Measurements from ENCODE around the gene PMAIP1.
"Not testable (repeated sequence)": the region's sequence is repeated elsewhere in the genome, so short reads cannot be mapped to it uniquely, and the experiment has no call there.

PMAIP1 gene

GRCh38 chr18:59885579-59886163 is 14.1 kb upstream of the PMAIP1 start:
- DNase-seq = no peak

- not testable (repeated sequence) for DNase-seq
Measured at GRCh38 chr18:59886399-59886798, 13.4 kb upstream of the PMAIP1 start.

GRCh38 chr18:59892123-59892522 is 7.7 kb upstream of the PMAIP1 start:
- DNase-seq = no peak

GRCh38 chr18:59893971-59894370 is 5.8 kb upstream of the PMAIP1 start:
- no peak for DNase-seq

- no peak for DNase-seq
Measured at GRCh38 chr18:59897321-59897954, 2.4 kb upstream of the PMAIP1 start.

DNA sequence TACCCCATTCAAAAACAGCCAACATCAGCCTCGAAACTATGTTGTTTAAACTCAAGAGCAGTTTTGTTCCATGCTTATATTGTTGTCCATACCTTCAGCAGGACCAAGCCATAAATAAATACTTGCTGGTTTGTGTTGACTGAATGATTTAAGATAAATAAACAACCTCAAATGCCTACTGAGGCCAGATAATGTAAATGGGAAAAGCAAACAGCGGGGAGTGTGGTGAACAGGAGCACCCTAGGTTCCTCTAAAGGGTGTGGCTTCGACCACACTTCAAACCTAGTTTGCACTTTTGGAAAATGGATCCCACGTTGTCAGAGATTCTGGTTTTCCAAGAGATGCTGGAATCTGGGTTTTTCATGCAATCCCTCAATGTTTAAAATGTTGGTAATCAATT is 1.7 kb upstream of the PMAIP1 start:
- DNase-seq = no peak

GRCh38 chr18:59898609-59899297 is 1.0 kb upstream of the PMAIP1 start:
- DNase-seq = no peak

DNA sequence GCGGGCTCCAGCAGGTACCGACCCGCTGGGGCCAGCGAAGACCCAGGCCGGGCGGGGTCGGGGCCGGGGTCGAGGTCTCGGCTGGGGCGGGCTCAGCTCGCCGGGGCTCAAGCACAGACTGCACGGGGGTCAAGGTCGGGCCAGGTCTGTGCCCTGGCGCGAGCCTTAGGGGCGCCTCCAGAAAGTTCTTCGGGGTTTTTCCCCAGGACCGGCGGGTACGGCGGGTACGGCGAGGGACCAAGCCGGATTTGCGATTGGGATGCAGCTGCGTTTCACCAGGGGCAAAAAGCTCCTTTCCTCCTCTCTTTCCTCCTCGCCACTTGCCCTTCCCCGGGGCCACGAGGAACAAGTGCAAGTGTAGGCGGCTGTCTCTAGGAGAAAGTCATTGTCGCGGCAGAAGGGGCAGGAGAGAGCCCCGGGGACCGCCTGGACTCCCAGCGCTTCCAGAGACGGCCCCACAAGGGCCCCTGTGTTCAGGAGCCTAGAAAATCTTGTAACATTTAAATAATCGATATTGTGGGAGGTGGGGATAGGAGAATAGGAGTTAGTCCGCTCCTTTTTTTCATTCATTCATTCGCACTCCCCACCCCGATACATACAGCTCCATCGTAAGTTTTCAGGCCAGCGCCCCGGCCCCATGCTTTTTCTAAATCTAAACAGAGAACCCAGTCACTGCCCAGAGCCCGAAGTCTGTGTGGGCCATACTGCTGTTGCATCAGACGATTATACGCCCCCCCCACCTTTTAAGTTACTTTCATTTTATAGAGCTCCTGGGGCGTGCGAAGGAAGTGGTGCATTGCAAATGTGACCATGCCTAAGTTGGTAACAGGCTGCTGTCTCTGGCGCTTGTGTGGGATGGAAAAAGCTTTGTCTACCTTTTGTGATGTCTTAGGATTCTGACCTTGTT is 679 bp downstream of the PMAIP1 start:
- DNase-seq = no peak

- DNase-seq = no peak
Measured at GRCh38 chr18:59902131-59902992, 2.6 kb downstream of the PMAIP1 start.

DNA sequence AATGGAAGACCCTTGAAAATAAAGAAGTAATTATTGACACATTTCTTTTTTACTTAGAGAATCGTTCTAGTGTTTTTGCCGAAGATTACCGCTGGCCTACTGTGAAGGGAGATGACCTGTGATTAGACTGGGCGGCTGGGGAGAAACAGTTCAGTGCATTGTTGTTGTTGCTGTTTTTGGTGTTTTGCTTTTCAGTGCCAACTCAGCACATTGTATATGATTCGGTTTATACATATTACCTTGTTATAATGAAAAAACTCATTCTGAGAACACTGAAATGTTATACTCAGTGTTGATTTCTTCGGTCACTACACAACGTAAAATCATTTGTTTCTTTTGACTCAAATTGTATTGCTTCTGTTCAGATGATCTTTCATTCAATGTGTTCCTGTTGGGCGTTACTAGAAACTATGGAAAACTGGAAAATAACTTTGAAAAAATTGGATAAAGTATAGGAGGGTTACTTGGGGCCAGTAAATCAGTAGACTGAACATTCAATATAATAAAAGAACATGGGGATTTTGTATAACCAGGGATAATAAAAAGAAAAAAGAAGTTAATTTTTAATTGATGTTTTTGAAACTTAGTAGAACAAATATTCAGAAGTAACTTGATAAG is 3.3 kb downstream of the PMAIP1 start:
- DNase-seq = no peak

DNA sequence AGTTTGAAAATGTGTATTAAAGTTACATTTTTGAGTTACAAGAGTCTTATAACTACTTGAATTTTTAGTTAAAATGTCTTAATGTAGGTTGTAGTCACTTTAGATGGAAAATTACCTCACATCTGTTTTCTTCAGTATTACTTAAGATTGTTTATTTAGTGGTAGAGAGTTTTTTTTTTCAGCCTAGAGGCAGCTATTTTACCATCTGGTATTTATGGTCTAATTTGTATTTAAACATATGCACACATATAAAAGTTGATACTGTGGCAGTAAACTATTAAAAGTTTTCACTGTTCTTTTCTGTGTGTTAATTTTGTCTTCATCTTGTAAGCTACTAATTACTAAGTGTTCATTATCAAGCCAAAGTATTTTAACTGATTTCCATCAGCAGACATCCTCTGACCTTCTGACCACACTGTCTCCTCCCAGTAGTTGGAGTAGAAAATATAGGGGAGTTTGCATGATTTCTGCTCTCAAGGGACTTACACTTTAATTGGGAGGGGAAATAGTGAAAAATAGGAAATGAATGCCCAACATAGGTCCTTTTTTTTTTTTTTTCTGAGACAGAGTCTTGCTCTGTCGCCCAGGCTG is 4.3 kb downstream of the PMAIP1 start:
- DNase-seq = no peak

GRCh38 chr18:59905686-59906091 is 5.9 kb downstream of the PMAIP1 start:
- DNase-seq = no peak

DNA sequence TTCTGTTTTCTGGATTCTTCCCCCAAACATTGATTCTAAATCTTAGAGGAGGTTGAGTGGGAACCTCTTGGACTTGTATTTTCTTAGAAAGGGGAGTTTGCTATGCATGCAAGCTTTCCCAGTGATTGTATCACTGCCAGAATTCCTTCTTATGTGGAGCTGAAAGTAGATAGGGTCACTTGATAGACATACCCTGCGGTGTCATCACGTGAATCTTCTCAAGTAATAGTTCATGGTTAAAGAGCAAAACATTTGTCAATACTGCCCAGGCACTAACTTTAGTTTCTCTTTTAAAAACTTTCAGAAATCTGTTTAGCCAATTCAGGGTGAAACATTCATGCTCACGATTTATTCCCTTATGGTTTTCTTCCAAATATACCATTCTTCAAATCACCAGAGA is 6.4 kb downstream of the PMAIP1 start:
- DNase-seq = no peak

DNA sequence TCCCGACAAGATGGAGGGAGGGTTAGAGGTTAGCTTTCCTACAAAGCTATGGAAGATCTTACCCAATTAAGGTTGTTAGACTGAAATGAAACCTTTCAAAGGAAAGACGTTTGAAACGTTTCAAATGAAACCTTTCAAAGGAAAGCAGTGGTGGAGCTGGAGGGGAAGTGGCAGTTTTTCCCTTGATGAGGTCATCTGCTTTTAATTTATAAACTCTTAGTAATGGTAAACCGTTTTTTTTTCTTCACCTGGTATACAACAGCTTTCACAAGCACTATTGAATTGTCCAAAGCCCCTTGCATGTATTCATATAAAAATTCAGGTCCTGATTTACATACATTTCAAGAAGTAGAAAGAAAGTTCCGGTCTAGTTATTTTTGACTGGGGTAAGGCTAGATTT is 7.4 kb downstream of the PMAIP1 start:
- no peak for DNase-seq

- no peak for DNase-seq
Measured at GRCh38 chr18:59907660-59908059, 7.9 kb downstream of the PMAIP1 start.

DNA sequence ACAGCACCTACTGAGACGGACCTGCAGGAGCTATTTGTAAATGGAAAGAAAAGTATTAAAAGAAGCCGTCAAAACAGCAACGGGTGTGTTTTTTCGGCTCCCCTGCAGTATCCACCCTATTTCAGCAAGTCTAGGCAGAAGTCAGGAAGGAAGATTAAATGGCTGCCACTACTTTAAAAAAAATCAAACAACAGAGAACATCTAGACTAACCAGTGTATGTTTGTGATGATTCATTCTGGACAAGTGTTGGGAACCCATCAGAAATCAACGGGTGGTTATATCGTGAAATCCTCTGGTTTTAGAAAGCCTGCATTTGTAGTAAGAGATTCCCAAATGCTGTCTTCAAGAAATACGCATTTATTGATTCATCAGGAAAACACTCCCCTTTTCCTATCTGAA is 9.0 kb downstream of the PMAIP1 start:
- no peak for DNase-seq

- DNase-seq = no peak
Measured at GRCh38 chr18:59909289-59910036, 9.7 kb downstream of the PMAIP1 start.

DNA sequence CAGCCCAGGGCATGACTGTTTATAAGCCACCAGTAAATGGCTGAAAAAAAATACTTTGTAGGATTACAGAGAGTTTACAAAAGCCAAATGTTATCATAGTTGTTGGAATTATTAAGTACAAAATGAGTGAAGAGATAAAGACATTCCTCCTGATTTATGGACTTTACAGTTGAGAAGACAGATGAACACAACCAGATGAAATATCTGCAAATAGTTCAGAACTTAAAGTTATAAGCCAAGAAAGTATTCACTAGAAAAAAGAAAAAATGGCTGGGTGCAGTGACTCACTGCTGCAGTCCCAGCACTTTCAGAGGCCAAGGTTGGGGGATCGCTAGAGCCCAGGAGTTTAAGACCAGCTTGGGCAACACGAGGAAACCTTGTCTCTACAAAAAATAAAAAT is 11.2 kb downstream of the PMAIP1 start:
- DNase-seq = no peak

GRCh38 chr18:59911600-59911999 is 11.8 kb downstream of the PMAIP1 start:
- no peak for DNase-seq

GRCh38 chr18:59912007-59912550 is 12.3 kb downstream of the PMAIP1 start:
- DNase-seq = no peak

Measured in hippocampal formation (tissue), 2 donors.